Fibroblast of upper back skin (primary cell): ENCODE results near the gene PSD2.

Experiments
- DNase-seq: peaks from one replicate; pipeline ENCODE4 v3.0.0-alpha.2; 2013

PSD2 gene

DNA sequence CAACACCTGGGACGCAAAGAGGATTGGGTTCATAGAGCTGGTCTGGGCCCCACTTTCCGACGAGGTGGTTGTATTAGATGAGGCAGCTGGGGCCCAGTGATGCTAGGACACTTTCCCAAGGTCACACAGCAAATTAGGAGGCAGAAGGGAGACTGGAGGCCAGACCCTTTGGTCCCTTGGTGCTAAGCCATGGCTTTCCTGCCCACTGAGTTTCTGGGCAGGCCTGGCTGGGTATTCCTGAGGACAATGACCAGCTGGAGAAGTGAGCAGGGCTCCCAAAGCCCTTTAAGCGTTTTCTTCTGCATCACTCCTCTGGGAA, 66.2 kb downstream of the PSD2 start:
- no peak for DNase-seq

DNA sequence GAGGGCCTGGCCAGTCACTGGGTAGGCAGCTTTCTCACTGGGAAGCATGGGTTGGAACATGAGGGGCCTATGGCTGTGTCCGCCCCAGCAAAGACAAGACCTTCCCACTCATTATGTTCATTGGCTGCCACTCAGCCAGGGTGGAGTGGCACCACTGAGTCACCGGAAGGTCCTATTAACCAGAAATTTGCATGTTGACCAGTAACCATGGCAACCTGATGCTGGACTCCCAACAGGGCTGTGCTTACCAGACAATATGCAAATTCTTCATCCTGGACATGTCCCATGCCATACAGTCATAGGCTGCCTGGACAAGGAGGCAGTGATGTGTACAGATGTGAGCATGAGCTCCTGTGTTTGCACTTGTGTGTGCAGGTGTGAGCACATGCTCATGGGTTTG, 66.7 kb downstream of the PSD2 start:
- DNase-seq = peak; percentile 3

DNA sequence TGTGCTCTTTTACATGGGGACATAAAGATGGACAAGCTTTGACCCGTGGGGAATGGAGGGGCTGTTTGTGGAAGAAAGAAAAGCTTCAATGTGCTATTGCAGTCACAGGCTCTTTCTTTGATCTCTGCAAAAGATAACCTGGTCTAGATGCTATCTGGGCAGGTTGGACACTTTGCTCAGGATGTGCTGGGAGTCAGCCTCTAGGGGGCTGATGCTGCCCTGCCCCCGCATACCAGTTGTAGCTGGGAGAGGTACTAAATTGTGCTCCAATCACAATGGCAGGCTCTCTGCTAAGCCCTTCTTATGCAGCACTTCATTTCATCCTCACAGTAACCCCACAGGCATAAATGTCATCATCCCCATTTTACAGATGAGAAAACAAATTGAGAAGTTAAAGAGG, 67.2 kb downstream of the PSD2 start:
- DNase-seq = no peak

DNA sequence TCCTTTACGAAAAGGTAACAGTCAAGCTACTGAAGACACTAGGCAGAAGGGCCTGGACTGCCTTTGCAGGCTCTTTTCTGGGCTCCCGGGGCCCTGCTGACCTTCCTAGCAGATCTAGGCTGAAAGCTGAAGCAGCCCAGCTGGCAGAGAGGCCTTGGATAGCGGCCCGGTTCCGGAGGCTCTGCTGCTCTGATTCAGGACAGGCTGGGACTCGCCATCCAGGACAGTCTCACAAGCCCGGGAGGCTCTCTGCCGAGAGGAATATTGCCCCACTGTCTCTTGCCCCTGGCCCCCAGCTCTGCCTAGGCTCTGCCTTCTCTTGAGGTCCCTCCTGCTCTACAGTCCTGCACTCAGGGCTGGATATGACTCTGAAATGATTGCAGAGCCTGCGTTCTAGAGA, 67.8 kb downstream of the PSD2 start:
- no peak for DNase-seq

DNA sequence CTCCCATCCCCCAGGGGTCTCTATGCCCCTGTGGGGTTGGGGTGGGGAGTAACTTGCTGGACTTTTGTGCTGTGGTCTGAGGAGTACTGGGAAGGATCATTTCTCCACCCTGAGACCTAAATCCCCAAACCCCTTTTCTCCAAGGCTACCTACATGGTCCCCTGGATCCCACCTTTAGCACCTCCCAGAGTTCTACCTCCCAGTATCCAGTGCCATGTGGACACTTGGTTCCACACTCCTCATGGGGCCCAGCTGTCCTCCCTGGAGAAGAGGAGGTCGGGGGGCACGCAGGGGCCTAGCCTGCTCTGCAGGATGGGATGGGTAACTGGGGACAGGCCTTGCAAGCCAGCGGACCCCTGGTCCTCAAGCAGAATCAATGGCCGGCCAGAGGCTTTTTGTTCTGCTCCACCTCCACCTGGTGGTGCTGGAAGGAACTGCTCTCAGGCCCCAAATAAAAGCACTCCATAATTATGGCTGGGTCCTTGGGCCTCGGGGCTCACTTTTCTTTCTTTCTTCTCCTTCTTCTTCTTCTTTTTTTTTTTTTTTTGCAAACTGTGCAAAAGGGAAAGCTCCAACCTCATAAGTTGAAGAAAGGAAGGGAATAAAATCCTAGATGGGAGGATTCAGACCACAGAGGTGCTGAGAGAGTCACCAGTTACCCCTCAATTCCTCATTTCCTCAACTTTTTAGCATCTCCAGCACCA, 68.4 kb downstream of the PSD2 start:
- peak; percentile 40 for DNase-seq

DNA sequence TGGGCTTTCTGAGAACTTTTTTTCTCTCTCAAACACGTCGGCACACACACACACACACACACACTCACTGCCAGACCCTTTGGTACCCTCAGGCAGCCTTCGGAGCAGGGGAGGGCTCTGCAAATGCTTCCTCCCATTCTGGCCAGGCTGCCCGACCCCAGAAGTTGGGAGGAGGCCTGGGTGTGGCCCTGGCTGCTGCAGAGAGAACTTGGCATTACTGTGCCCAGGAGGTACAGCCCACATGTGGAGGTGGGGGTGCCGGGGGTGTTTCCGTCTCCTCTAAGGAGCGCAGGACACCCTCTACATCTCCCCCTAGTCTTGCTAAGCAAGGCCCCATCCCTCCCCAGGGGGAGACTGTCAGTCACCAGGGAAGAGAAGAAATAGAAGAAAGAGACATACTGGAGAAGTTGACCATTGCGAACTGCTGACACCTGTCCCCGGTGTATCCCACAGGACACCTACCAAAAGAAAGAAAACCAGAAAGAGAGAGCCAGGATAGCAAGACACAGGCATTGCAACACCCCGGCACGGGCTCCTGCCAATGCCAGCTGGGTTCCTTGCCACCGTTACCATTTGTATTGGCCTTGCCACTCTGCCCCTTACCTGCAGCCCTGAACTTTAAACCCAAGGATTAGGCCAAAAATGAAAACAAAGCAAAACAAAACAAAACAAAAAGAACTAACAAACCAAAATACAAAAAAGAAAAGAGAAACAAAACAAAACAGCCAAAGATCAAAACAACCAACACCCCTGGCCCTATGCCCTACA, 69.3 kb downstream of the PSD2 start:
- DNase-seq = no peak

DNA sequence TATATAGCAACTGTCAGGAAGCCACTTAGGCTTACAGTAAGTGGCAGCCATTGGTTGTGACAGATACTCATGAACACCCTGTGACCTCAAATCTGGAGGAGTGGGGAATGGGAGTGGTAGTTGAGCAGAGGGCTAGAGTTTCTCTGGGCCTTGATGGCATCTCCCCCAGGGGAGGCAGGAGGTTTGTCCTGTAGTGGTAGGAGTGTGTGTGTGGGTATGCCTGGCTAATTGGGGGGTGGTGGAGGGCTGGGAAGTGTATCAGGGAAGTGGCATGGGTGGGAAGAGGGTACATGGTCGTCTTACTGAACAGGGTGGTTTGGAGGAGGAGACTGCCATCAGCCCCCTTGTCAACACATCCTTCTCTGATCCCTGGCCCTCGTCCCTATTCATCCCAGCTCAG, 71.5 kb downstream of the PSD2 start:
- DNase-seq = no peak

DNA sequence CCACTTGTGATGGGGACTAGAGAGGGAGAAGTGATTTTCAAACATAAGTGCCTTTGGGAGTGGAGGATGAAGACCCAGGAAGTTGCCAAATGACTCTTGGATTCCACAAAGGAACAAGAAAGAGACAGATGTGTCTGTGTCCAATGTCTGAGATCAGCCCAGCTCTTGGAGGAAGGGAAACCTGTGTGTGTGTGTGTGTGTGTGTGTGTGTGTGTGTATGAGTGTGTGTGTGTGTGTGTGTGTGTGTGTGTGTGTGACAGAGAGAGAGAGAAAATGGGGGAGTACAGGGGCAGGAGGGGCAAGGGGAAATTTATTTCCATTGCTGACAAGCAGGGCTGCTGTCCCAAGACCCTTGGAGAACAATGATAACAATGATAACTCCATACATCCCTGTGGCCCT, 72.0 kb downstream of the PSD2 start:
- no peak for DNase-seq

DNA sequence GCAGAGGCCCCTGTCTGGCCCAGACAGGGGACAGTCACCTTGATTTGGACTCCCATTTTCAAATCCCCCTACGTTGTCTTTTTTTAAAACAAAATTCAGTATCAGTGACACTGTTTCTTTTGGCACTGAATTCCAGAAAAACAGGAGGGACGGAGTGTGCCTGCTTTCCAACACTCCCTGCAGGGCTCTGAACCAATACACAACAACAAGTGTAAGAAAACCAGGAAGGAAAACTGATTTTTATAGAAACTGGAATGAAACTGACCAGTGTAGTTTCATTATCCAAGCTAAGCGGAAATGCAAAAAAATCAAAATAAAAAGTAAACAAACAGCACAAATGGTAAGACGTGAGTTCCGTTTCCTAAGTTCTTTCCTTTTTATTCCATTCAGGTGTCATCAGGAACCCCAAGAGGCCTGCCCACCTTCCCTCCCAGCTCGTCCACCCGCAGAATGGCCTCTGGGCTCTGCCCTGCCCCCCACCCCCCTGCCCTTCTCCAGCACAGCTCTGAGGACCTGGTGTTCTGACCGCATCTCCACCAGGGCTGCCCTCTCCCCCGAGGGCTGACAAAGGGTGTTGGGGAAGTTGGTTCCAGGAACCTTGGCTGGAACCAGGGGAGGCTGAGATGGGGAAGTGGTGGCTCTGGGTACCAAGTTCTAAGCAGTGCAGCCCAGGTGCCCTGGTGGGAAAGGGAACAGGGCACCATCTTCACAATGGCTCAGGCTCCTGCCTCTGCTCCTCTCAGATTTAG, 73.6 kb downstream of the PSD2 start:
- no peak for DNase-seq

DNA sequence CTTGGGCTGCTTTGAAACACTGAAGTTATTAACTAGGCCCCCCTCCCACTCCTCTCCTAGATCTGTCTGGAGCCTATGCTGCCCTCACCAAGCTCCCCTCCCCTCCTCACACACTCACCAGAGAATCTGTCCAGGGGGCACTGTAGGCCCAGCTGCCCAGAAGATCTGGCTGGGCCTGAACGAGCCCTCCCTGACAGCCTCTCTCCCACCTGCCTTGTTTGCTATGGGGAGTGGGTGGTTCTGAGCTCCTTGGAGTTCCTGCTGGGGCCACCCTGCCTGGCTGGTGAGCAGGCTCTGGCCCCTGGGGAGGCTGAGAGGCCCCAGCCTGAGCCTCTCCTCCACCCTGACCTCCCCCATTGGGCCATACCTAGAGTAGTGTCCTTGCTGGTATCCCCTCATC, 75.1 kb downstream of the PSD2 start:
- no peak for DNase-seq

DNA sequence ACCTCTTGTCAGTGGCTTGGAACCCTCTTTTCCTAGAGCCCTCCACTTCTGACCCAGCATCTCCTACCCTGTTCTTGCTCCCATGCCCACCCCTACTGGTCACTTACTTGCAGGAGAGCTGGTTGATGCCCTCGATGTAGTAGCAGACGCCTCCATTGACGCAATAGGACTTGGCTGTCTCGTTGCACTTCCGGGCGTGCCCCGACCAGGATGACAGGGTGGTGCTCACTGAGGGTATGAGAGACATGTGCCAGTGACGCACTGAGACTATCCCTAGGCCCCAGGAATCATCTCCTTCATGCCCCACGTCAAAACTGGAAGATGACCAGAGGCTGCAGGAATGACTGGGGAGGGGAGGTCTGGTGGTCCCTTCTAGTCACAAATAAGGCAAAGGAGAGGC, 76.0 kb downstream of the PSD2 start:
- DNase-seq = no peak

DNA sequence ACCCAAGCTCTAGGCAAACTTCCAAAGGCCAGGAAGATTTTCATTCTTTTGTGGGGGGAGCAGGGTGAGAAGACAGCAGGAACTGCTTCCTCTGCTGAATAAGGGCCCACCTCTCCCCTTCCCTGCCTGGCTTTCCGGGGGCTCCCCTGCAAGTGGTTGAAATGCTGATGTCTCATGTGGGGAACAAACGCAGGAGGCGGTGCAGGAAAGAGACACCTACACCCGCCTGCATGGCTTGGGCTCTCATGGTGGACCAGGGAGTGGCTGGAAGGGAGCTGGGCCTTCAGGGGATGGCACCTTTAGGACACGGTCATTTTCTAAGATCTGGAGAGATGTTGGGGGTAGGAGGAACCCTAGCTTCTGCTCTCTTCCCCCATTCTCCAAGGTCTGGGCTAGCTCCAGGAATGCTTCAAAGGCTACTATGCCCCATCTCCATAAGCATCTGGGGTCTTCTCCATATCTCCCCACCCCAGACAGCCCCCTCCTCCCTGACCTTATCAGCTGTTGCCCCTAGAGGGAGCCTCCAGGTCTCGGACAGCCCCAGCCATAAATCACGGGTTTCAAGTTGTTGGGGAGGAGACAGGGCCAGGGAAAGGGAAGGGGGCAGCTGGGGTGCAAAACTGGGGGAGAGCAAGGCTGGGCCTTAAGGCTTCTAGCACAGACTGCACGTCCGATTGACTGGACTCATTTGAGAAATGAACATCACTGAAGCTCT, 76.6 kb downstream of the PSD2 start:
- no peak for DNase-seq

DNA sequence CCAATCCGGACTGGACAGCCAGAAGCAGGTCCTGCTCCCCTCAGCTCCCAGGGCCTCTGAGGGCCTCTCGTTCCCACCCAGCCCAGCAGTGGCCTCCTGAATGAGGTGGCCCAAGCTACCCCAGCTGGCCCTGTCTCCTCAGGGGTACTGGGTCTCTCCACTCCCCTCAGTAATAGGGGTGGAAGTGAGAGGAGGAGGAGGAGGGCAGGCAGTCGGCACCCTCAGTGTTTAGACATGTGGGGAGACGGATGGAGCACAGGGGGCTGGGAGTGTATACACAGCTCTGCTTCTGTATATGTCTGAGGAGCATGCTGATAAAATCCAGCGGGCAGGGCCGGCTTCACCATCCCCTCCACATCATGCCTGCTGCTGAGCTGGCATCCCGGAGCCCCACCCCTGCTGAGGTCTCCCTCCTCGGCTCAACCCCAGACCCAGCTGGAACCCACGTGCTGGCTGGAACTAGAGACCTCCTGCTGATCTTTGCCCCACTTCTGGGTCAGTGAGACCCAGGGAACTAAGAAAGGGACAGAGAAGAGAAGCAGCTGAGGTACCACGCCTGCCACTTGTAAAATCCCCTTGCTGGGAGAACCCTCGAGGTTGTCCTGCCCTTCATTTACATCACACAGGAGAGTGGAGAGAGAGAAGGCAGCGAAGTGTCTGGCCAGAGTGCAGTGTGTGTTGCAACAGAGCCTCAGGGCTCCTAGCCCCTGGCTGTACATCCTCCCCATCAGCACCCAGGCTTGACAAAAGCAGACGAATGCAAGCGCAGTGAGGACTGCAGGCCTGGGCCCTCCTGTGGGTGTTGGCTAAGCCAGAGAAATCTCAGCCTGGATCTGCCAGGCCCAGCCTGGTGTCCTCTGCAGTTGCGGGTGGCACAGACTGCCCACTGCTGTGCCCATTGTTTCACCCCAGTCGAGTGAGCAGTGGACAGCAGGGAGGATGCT, 77.5 kb downstream of the PSD2 start:
- no peak for DNase-seq

DNA sequence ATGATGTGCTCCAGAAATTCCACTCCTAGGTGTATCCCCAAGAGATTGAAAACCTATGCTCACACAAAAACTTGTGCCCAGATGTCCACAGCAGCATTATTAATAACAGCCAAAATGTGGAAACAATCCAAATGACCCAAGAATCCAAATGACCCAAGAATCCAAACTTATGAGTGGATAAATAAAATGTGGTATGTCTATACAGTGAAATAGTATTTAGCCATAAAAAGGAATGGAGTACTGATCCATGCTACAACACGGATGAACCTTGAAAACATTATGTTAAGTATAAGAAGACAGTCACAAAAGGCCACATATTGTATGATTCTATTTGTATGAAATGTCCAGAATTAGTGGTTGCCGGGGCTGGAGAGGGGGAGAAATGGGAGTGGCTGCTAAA, 80.3 kb downstream of the PSD2 start:
- no peak for DNase-seq

DNA sequence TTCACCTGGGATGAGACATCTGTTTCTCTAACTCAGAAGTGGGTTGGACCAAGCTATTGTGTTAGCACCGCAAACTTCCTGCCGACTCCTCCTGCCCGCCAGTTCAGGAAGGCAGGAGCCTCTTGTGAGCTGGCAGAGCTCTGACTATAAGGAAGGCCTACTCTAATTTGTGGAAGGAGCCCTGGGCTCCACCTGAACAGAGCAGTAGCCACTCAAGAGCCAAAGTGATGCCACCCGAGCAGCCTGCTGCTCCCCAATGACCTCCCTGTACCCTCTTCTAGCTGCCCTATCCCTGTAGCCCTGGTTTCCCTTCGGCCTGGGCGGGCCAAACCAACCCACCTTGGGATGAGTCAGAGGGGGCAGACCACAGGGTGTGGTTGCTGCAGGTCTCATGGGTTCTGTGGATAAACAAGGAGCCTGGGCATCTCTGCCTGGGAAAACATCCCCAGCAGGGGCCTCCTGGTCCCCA, 81.6 kb downstream of the PSD2 start:
- DNase-seq = no peak

DNA sequence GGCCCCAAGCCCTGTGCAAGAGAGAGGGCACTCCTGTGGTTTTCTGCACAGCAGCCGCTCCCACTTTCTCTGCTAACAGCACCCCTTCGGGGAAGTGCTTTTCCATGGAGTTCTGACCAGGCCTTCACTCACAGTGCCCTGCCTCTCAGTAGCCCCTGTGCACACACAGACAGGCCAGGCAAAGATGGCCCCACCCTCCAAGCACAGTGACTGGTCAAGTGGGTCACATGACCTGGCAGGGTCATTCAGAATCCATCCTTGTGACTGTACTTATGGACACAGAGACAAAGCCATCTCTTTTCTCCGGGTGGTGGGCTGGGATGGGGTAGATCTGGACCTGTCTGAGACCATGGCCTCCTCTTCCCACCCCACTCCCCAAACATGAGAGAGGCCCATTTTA, 82.5 kb downstream of the PSD2 start:
- no peak for DNase-seq

DNA sequence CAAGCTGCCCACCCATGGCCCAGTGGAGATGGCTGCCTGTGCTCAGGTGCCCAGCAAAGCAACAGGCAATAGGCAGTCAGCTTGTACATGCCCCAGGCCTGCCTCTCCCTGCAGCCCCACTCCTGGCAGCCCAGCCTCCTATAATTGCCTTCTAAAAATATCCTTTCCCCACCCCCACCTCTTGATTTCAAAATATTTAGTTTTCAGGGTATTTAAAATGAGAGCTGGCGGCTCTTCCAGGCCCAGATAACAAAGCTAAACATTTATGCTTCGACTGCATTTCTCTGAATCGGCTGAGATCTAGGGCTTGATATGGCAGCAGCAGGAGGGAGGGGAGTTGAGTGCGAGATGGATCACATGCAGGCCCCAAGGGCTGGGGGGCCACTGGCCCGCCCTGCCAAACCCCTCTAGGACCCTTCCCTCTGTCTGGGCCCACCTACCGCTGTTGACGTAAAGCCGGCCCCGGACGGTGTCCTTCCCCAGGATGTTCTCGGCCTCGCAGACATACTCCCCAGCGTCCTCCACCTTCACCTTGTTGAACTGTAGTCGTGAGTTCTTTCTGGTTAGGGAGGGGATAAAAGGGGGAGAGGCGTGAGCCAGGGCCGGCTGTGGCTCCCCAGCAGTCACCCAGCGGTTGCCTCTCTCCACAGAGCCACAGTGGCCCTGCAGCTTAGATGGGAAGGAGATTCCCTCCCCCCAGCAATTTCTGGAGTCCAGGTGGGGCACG, 85.0 kb downstream of the PSD2 start:
- DNase-seq = no peak

DNA sequence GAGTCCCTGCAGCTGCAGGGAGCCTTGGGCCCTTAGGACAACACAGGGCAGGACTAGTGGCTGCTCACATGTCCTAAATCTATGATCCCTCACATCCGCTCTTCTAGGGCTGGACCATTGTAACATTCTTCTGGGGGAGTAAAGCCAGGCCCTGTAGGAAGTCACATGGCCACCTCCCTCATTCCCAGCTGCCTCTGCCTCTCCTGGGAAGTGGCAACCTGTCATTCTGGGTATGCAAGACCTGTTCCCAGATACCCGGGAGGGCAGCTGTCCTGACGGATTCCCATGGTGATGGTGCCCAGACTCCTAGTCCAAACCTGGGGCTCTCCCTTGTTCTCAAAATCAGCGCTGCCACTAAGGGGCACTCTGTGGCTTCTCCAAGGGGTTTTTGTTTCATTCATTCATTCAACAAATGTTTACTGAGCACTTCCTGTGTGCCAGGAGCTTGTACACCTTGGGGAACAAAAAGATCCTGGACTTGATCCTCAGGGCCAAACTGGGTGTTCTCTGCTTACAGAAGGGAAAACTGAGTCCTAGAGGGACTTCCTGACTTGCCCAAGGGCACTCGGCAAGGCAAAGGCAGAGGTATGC, 85.6 kb downstream of the PSD2 start:
- no peak for DNase-seq

DNA sequence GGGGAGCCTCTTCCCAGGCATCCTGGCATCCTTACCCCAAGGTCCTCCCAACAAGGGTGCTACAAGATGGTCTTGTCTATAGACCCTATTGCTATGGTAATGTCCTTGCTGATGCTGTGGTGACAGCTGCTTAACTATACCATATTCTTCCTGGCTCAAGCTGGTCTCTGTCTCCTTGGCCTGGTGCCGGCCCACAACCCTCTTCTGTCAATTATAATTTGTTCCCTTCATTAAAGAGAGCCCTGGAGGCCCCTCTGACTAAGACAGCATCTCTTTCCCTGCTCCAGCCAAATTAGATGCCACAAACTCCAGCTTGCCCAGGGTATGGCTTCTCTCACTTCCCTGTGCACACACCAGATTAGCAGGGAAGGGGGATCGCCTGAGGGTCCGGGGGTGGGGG, 86.7 kb downstream of the PSD2 start:
- no peak for DNase-seq

DNA sequence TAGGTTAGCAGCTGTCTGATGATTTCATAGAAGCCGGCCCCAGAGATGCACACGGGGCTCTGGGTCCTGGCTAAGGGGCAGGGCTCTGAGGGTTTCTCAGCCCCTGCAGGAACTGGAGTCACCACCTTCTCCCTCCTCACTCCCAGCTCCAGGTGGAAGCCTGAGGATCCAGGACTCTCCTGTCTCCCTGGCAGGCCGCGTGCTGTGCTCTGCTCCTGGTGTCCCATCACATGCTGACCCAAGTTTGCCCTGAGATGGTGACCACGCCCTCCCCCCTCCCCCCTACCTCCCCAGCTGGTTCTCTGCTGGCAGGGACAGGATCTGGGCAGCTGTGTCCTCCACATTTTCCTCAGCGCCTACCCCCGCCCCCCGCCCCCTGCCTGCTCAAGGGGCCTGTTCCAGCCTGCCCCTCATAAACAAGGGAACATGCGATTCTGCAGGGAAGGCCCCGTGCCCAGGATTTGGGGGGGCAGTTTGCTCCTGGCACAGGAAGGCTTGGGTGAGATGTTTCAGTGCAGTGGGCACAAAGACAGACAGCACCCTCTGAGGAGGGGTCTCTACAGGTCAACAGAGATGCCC, 87.4 kb downstream of the PSD2 start:
- no peak for DNase-seq

DNA sequence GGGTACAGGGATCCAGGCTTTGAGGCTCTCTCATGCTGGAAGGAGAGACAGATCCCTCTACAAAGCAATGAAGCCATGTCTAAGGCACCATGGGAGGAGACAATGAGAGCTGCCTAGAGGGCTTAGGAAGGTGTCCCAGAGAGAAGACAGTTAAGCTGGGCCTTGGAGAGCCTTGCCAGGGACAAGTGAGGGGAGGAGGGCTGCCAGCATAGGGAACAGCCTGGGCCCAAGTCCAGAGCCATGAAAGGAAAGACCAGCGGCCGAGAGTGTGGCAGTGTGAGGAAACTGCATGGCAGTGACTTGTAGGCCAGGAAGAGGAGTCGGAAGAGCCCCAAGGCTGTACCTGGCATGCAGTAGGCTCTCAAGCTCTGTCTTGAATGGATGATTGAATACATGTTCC, 88.5 kb downstream of the PSD2 start:
- DNase-seq = no peak
